SK-N-SH treated with all-trans-retinoic acid at 6 μM for 48 hours (cell line): ENCODE results near the gene ARHGEF33.

Source experiments
- ISL1 ChIP-seq: fragments of 250-450 bp; sonication (Bioruptor Pico); IDR thresholded peaks from 2 replicates; pipeline ENCODE4 v2.1.2; 2022; ENCODE audit warnings: mild to moderate bottlenecking, moderate library complexity
- OSR1 ChIP-seq: fragments of 250-450 bp; sonication (Bioruptor Pico); IDR thresholded peaks from 2 replicates; pipeline ENCODE4 v1.8.0; 2022; ENCODE audit warnings: moderate library complexity, mild to moderate bottlenecking, inconsistent platforms
- RARB ChIP-seq: fragments of 250-450 bp; sonication (Bioruptor Pico); IDR thresholded peaks from 2 replicates; pipeline ENCODE4 v1.8.0; 2021; ENCODE audit warnings: mild to moderate bottlenecking, moderate library complexity
- ZNF565 ChIP-seq: fragments of 450-650 bp; formaldehyde crosslinking; conservative IDR thresholded peaks from 2 replicates; pipeline ENCODE4 v1.5.0; 2020; ENCODE audit warnings: low read depth, mild to moderate bottlenecking, moderate library complexity
- TF ChIP-seq, protein P1 (sequence below): fragments of 250-450 bp; sonication (Bioruptor Pico); IDR thresholded peaks from 2 replicates; pipeline ENCODE4 v1.8.0; 2020; ENCODE audit warnings: mild to moderate bottlenecking, moderate library complexity, borderline replicate concordance

DNA sequence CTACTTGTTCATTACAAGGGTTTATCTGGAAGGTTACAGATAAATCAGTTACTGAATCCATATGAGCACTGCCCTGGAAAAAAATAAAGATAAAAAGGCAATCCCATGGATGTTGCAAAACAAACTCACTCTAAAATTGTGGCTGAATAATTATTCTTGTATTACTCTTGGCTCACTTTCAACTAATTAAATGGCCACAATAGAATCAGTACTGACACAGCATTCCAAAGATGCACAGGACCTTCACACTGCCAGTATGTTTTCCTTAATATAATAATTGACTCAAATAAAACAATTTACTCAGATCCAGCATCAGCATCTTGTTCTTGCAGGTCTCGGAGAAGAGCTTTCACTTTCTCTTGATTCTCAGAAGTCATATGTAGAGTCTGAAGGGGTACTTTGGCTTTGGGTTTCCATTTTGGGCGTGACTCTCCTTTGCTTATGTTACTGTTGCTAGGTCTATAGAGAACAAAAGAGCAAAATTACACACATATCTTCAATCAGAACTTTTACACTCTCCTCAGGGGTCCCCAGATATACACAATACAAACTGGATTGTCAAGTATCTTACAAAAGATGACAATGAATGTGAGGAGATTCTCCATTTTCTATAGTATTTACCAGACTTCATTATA is 26.5 kb upstream of the ARHGEF33 start:
- TF ChIP-seq ZNF565 (CRISPR knock-in tag) (no peak), OSR1 (no peak), RARB (no peak), ISL1 (CRISPR knock-in tag) (no peak)
- TF ChIP-seq, protein P1, sequence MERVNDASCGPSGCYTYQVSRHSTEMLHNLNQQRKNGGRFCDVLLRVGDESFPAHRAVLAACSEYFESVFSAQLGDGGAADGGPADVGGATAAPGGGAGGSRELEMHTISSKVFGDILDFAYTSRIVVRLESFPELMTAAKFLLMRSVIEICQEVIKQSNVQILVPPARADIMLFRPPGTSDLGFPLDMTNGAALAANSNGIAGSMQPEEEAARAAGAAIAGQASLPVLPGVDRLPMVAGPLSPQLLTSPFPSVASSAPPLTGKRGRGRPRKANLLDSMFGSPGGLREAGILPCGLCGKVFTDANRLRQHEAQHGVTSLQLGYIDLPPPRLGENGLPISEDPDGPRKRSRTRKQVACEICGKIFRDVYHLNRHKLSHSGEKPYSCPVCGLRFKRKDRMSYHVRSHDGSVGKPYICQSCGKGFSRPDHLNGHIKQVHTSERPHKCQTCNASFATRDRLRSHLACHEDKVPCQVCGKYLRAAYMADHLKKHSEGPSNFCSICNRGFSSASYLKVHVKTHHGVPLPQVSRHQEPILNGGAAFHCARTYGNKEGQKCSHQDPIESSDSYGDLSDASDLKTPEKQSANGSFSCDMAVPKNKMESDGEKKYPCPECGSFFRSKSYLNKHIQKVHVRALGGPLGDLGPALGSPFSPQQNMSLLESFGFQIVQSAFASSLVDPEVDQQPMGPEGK (CRISPR knock-in tag) = no peak
